ENCODE measurements around the gene PML.
"Not testable (repeated sequence)": the region's sequence is repeated elsewhere in the genome, so short reads cannot be mapped to it uniquely, and the experiment has no call there.

- not testable (repeated sequence) for TF ChIP-seq CTCF, EZH2 (IDR thresholded peaks at IDR 0.05)
These were observed 81.3 kb downstream of the PML start for GRCh38 chr15:74075781-74076180.

All from neural progenitor cell (in vitro differentiated cells).